HG03097 (cell line): Measurements from ENCODE around the gene B2M.
"Not testable (repeated sequence)": the region's sequence is repeated elsewhere in the genome, so short reads cannot be mapped to it uniquely, and the experiment has no call there.

ENCODE experiments used
- ATAC-seq: cut with Tn5 transposase; IDR thresholded peaks from one replicate; pipeline ENCODE4 v1.9.1; 2021; ENCODE audit not compliant: unreplicated experiment, low FRiP score

B2M gene

GRCh38 chr15:44697014-44697413 lies 14.3 kb upstream of the B2M start:
- no peak for ATAC-seq

- no peak for ATAC-seq
Measured at GRCh38 chr15:44698641-44699040, 12.7 kb upstream of the B2M start.

- not testable (repeated sequence) for ATAC-seq
Measured at GRCh38 chr15:44700676-44701075, 10.6 kb upstream of the B2M start.

GRCh38 chr15:44705986-44706385 lies 5.3 kb upstream of the B2M start:
- ATAC-seq: no peak

- no peak for ATAC-seq
Measured at GRCh38 chr15:44706401-44706800, 4.9 kb upstream of the B2M start.

GRCh38 chr15:44706946-44707636 lies 4.2 kb upstream of the B2M start:
- no peak for ATAC-seq

GRCh38 chr15:44710236-44711095 lies 851 bp upstream of the B2M start:
- ATAC-seq: no peak

- peak; percentile 19 for ATAC-seq
Measured at GRCh38 chr15:44711743-44712345, 527 bp downstream of the B2M start.

GRCh38 chr15:44712346-44713005 lies 1.2 kb downstream of the B2M start:
- ATAC-seq: no peak

- ATAC-seq: no peak
Measured at GRCh38 chr15:44713006-44713966, 2.0 kb downstream of the B2M start.

- no peak for ATAC-seq
Measured at GRCh38 chr15:44715142-44715796, 4.0 kb downstream of the B2M start.

- no peak for ATAC-seq
Measured at GRCh38 chr15:44715797-44716334, 4.5 kb downstream of the B2M start.

GRCh38 chr15:44716983-44717602 lies 5.8 kb downstream of the B2M start:
- ATAC-seq: no peak

GRCh38 chr15:44718180-44718926 lies 7.0 kb downstream of the B2M start:
- no peak for ATAC-seq

GRCh38 chr15:44718927-44719292 lies 7.6 kb downstream of the B2M start:
- ATAC-seq: no peak

- peak; percentile 30 for ATAC-seq
Measured at GRCh38 chr15:44719293-44719999, 8.1 kb downstream of the B2M start.

- peak; percentile 3 for ATAC-seq
Measured at GRCh38 chr15:44720000-44720435, 8.7 kb downstream of the B2M start.
